GM12878 (cell line): ENCODE results near the gene CCDC117. TPM values are rescaled to one million over a fixed set of nuclear protein-coding genes. Genes with fewer than 3 reads are reported as not detected.

Source experiments
- ATAC-seq: fragments of 200-7000 bp; cut with Tn5 transposase; 3 replicates; pipeline ENCODE4 v1.9.1; 2020; ENCODE audit warnings: mild to moderate bottlenecking, moderate library complexity
- BruUV-seq: library from RNA; stranded (reverse); fragments of 400-500 nt; replicated peaks from 2 replicates; lab custom pipeline; 2021; lab: Mats Ljungman, UMichigan
- CTCF ChIA-PET: fragments of 300-600 bp; sonication (Branson Sonifier 250); formaldehyde crosslinking; extraction: SDS; loops from one replicate; lab custom pipeline; 2021; ENCODE audit warnings: inconsistent platforms; lab: Yijun Ruan, JAX
- POLR2A ChIA-PET: fragments of 350-600 bp; formaldehyde crosslinking; extraction: SDS; loops from one replicate; lab custom pipeline; 2021; ENCODE audit warnings: inconsistent platforms; lab: Charles Lee
- RAD21 ChIA-PET: fragments of 300-600 bp; sonication (Branson Sonifier 250); formaldehyde crosslinking; loops from one replicate; lab custom pipeline; 2023; ENCODE audit warnings: antibody characterized with exemption; ENCODE audit not compliant: unreplicated experiment; lab: Charles Lee
- SMC1A ChIA-PET: fragments of 300-600 bp; sonication (Branson Sonifier 250); formaldehyde crosslinking; loops from one replicate; lab custom pipeline; 2023; ENCODE audit not compliant: unreplicated experiment, uncharacterized antibody; lab: Charles Lee
- DNase-seq: peaks from one replicate; pipeline ENCODE4 v3.0.0-alpha.2; 2011; ENCODE audit warnings: low read depth, low spot score
- FAIRE-seq: peaks from 3 replicates; lab custom pipeline; 2011; peaks lifted over from hg19 to GRCh38; lab: Jason Lieb, UNC
- H2AFZ ChIP-seq: 2 replicates; pipeline ENCODE4 v1.6.0; 2011; ENCODE audit warnings: low read depth, low read length, control low read depth; ENCODE audit not compliant: control insufficient read depth
- H3K27ac ChIP-seq: 2 replicates; pipeline ENCODE4 v1.5.1; 2011; ENCODE audit warnings: control low read depth; ENCODE audit not compliant: control insufficient read depth, insufficient read depth
- H3K27me3 ChIP-seq, 2 experiments: replicated peaks in 1 of 2; 2 replicates each; pipeline versions ENCODE4 v1.6.0 to v1.6.1; 2011; ENCODE audit warnings: low read length in 1 of 2; ENCODE audit not compliant: control insufficient read depth in 2 of 2, insufficient read depth in 2 of 2
- H3K36me3 ChIP-seq, 2 experiments: 2 replicates each; pipeline ENCODE4 v1.5.1; 2011; ENCODE audit warnings: low read length in 1 of 2; ENCODE audit not compliant: control insufficient read depth in 2 of 2, insufficient read depth in 2 of 2
- H3K4me1 ChIP-seq: 2 replicates; pipeline ENCODE4 v1.6.1; 2011; ENCODE audit warnings: mild to moderate bottlenecking, low read length, moderate library complexity, mixed read lengths; ENCODE audit not compliant: control insufficient read depth, insufficient read depth
- H3K4me2 ChIP-seq: 2 replicates; pipeline ENCODE4 v1.6.0; 2011; ENCODE audit warnings: control low read depth; ENCODE audit not compliant: control insufficient read depth, insufficient read depth
- H3K4me3 ChIP-seq: fragments of 200-600 bp; sonication (generic); 2 replicates; pipeline ENCODE4 v1.5.1; 2016
- H3K79me2 ChIP-seq: 2 replicates; pipeline ENCODE4 v1.6.0; 2011; ENCODE audit warnings: low read length; ENCODE audit not compliant: control insufficient read depth, insufficient read depth
- H3K9ac ChIP-seq: 2 replicates; pipeline ENCODE4 v1.8.0; 2011; ENCODE audit warnings: low read length, control low read depth, mixed read lengths; ENCODE audit not compliant: control insufficient read depth, insufficient read depth
- H3K9me3 ChIP-seq: replicated peaks from 3 replicates; pipeline ENCODE4 v1.5.1; 2011; ENCODE audit warnings: mild to moderate bottlenecking, low read length; ENCODE audit not compliant: control insufficient read depth, insufficient read depth
- H4K20me1 ChIP-seq: 2 replicates; pipeline ENCODE4 v1.6.0; 2011; ENCODE audit not compliant: control insufficient read depth, insufficient read depth
- CBFB ChIP-seq: IDR thresholded peaks from 2 replicates; pipeline ENCODE4 v1.6.1; 2016; ENCODE audit warnings: antibody characterized with exemption, low read depth
- CREM ChIP-seq: IDR thresholded peaks from 2 replicates; pipeline ENCODE4 v1.6.1; 2014; ENCODE audit warnings: antibody characterized with exemption, low read depth
- CTCF ChIP-seq, 3 experiments: IDR thresholded peaks in 2 of 3; conservative IDR thresholded peaks in 1 of 3; 2 replicates each; pipeline ENCODE4 v1.5.1; 2011; ENCODE audit warnings: low read depth in 3 of 3, low read length in 3 of 3, mild to moderate bottlenecking in 3 of 3, control low read depth in 2 of 3, moderate library complexity in 2 of 3, inconsistent platforms in 1 of 3, mixed read lengths in 1 of 3; ENCODE audit not compliant: control insufficient read depth in 2 of 3, insufficient read depth in 1 of 3; ENCODE audit errors: extremely low read depth in 1 of 3
- LARP7 ChIP-seq: fragments of 450-650 bp; IDR thresholded peaks from 2 replicates; pipeline ENCODE4 v1.6.1; 2017; ENCODE audit warnings: mild to moderate bottlenecking
- MEF2A ChIP-seq: IDR thresholded peaks from 2 replicates; pipeline ENCODE4 v1.6.1; 2011; ENCODE audit warnings: low read depth, mild to moderate bottlenecking, low read length, moderate library complexity; ENCODE audit not compliant: insufficient read depth
- MLLT1 ChIP-seq: fragments of 450-650 bp; IDR thresholded peaks from 2 replicates; pipeline ENCODE4 v1.6.1; 2016; ENCODE audit warnings: mild to moderate bottlenecking
- NFYA ChIP-seq: IDR thresholded peaks from 2 replicates; pipeline ENCODE4 v1.6.1; 2011; ENCODE audit warnings: low read depth, mild to moderate bottlenecking, low read length, improper control_type of control experiment, borderline replicate concordance
- NR2F1 ChIP-seq: fragments of 450-650 bp; conservative IDR thresholded peaks from 2 replicates; pipeline ENCODE4 v1.6.1; 2017; ENCODE audit warnings: mild to moderate bottlenecking
- NRF1 ChIP-seq: conservative IDR thresholded peaks from 2 replicates; pipeline ENCODE4 v1.6.1; 2011; ENCODE audit warnings: mild to moderate bottlenecking, low read depth, low read length, improper control_type of control experiment
- PAX5 ChIP-seq: IDR thresholded peaks from 2 replicates; pipeline ENCODE4 v1.6.1; 2011; ENCODE audit warnings: low read depth, low read length, borderline replicate concordance
- PAX8 ChIP-seq: fragments of 450-650 bp; IDR thresholded peaks from 2 replicates; pipeline ENCODE4 v1.6.1; 2017; ENCODE audit warnings: mild to moderate bottlenecking, moderate library complexity
- POLR2AphosphoS2 ChIP-seq: IDR thresholded peaks from 2 replicates; pipeline ENCODE4 v1.6.1; 2011; ENCODE audit warnings: low read depth, mild to moderate bottlenecking, low read length, improper control_type of control experiment, moderate library complexity
- POU2F2 ChIP-seq: IDR thresholded peaks from 3 replicates; pipeline ENCODE4 v1.6.1; 2011; ENCODE audit warnings: low read depth, mild to moderate bottlenecking, low read length, borderline replicate concordance
- RAD21 ChIP-seq: IDR thresholded peaks from 2 replicates; pipeline ENCODE4 v1.6.1; 2011; ENCODE audit warnings: mild to moderate bottlenecking, low read depth, low read length, moderate library complexity; ENCODE audit not compliant: insufficient read depth
- RELA ChIP-seq: fragments of 450-650 bp; IDR thresholded peaks from 2 replicates; pipeline ENCODE4 v1.8.0; 2014; ENCODE audit warnings: borderline replicate concordance; ENCODE audit not compliant: partially characterized antibody
- SPI1 ChIP-seq: IDR thresholded peaks from 2 replicates; pipeline ENCODE4 v1.6.1; 2011; ENCODE audit warnings: low read depth, mild to moderate bottlenecking, low read length, moderate library complexity, borderline replicate concordance; ENCODE audit not compliant: insufficient read depth
- TAF1 ChIP-seq: IDR thresholded peaks from 2 replicates; pipeline ENCODE4 v1.6.1; 2011; ENCODE audit warnings: mild to moderate bottlenecking, low read depth, low read length, borderline replicate concordance
- TCF7 ChIP-seq: IDR thresholded peaks from 2 replicates; pipeline ENCODE4 v1.6.1; 2014; ENCODE audit warnings: antibody characterized with exemption, borderline replicate concordance
- YY1 ChIP-seq: IDR thresholded peaks from 2 replicates; pipeline ENCODE4 v1.6.1; 2011; ENCODE audit warnings: low read depth, mild to moderate bottlenecking, low read length
- ZZZ3 ChIP-seq: IDR thresholded peaks from 2 replicates; pipeline ENCODE4 v1.6.1; 2011; ENCODE audit warnings: low read depth; ENCODE audit not compliant: control insufficient read depth, insufficient read length
- WGBS: methylation state at CpG from one replicate; pipeline ENCODE4 v1.1.6; 2016; ENCODE audit warnings: low lambda C conversion rate; ENCODE audit not compliant: insufficient replicate concordance, insufficient coverage; ENCODE audit errors: missing lambda C conversion rate; 5-methylcytosine and 5-hydroxymethylcytosine counted together
- in situ Hi-C: fragments of 300-500 bp; cut with MboI; formaldehyde crosslinking; loops from 9 replicates; pipeline ENCODE4 v1.14.3; 2018; ENCODE audit warnings: mixed read lengths
- intact Hi-C: fragments of 100-400 bp; cut with micrococcal nuclease; formaldehyde crosslinking; loops from one replicate; pipeline ENCODE4 v1.14.2; 2022; ENCODE audit not compliant: unreplicated experiment
- polyA plus RNA-seq, 11 experiments: library from polyadenylated mRNA; depleted of rRNA in 4 of 11; unstranded in 6 of 11; stranded (reverse) in 5 of 11; fragments of >200 nt; fragmentation: Nextera tagmentation in 4 of 11; fragmentation: Illumina TruSeq in 1 of 11; extraction: Ambion mirVana in 4 of 11; extraction: Trizol in 1 of 11; gene quantifications; 1 replicate in 1 of 11; 2 replicates in 10 of 11; pipeline versions ENCODE4 v1.2.1 to v1.2.3, GENCODE V29; 2011 to 2016; ENCODE audit warnings: inconsistent platforms in 2 of 11, missing spikeins in 2 of 11, low read depth in 1 of 11
- total RNA-seq, 4 experiments: library from RNA; depleted of rRNA in 3 of 4; stranded (reverse); fragments of >200 nt in 3 of 4; fragmentation: Illumina TruSeq in 1 of 4; extraction: Trizol in 1 of 4; gene quantifications; 2 replicates each; pipeline versions ENCODE4 v1.2.1 to v1.2.3, GENCODE V29; 2013 to 2021

CCDC117 gene
- total and polyA plus RNA-seq, 10 of the 15 experiments (the other 5 are each of a cell fraction or from before 2014, with no cell fraction given): 6.3 to 32.2 (median 20.6) TPM

- CTCF ChIA-PET: interaction anchor here (0.6 to 7.5 kb wide), 37 partner anchors 10 to 416 kb away, joined by 3 to 152 read pairs (median 5); partner anchors contain the start of genes CCDC117 and KREMEN1
- Histone ChIP-seq H3K4me3 (no peak overlapping the region), H3K27ac (no peak overlapping the region), H3K9me3 (no peaks in the 10 kb centered on the region), H3K9ac (no peak overlapping the region), H3K4me1 (peaks cover 4% of the 10 kb centered on the region), H3K4me2 (no peak overlapping the region), H3K79me2 (no peaks in the 10 kb centered on the region), H4K20me1 (no peaks in the 10 kb centered on the region), H3K27me3 (no peaks in the 10 kb centered on the region), H2AFZ (no peak overlapping the region), H3K36me3 (no peaks in the 10 kb centered on the region; a peak in 1 of 4 replicates)
- intact Hi-C loops: loop anchor here (1.0 to 10.0 kb wide), 6 partner anchors 27 to 815 kb away; partner anchors contain the start of genes CCDC117 and TTC28
- SMC1A ChIA-PET: interaction anchor here (0.5 to 8.5 kb wide), 26 partner anchors 8 to 785 kb away, joined by 3 to 137 read pairs (median 7); partner anchors contain the start of gene XBP1
- in situ Hi-C loops: loop anchor here (5.0 to 10.0 kb wide), 3 partner anchors 227 to 805 kb away; no protein-coding TSS in a partner anchor
- 35% methylated on average over 12 of the region's 12 CpGs for WGBS
- RAD21 ChIA-PET: interaction anchor here (0.8 to 5.6 kb wide), 16 partner anchors 11 to 324 kb away, joined by 3 to 69 read pairs (median 5); no protein-coding TSS in a partner anchor
- DNase-seq: no peak
- POLR2A ChIA-PET: interaction anchor here (1.0 kb wide), 1 partner anchor 29 kb away, joined by 3 read pairs; no protein-coding TSS in a partner anchor
- ATAC-seq: peak; percentile 90
- FAIRE-seq: peak; percentile 98
- no TSS peak for BruUV-seq
- TF ChIP-seq CREM (0 out of 2 replicates have a peak, but pooled peaks have one; percentile 15), ZZZ3 (no peak), NRF1 (no peak), PAX5 (0 out of 2 replicates have a peak, but pooled peaks have one; percentile 7), NR2F1 (peak; percentile 92), LARP7 (no peak), CBFB (peak; percentile 97), CTCF (IDR thresholded peaks at IDR 0.05 in 2 of 3, conservative IDR thresholded peaks at IDR 0.05 in 1 of 3; ENCODE audit: control insufficient read depth in 2 of 3, extremely low read depth in 1 of 3, insufficient read depth in 1 of 3, low read depth in 3 of 3, low read length in 3 of 3) (peak; percentile 96 to 98 (median 96)), RAD21 (peak; percentile 99), NFYA (no peak), YY1 (peak; percentile 74), PAX8 (no peak), POU2F2 (0 out of 3 replicates have a peak, but pooled peaks have one; percentile 54), RELA (no peak), POLR2AphosphoS2 (no peak), TAF1 (no peak), MLLT1 (peak; percentile 66; the same call in 1 of the 2 replicates), MEF2A (0 out of 2 replicates have a peak, but pooled peaks have one; percentile 9), SPI1 (peak; percentile 81), TCF7 (peak; percentile 47; the same call in 1 of the 2 replicates)
Observed at GRCh38 chr22:28829358-28830181, 57.1 kb downstream of the CCDC117 start.
